Measurements from ENCODE around the gene SGCD.

The SGCD gene

DNA sequence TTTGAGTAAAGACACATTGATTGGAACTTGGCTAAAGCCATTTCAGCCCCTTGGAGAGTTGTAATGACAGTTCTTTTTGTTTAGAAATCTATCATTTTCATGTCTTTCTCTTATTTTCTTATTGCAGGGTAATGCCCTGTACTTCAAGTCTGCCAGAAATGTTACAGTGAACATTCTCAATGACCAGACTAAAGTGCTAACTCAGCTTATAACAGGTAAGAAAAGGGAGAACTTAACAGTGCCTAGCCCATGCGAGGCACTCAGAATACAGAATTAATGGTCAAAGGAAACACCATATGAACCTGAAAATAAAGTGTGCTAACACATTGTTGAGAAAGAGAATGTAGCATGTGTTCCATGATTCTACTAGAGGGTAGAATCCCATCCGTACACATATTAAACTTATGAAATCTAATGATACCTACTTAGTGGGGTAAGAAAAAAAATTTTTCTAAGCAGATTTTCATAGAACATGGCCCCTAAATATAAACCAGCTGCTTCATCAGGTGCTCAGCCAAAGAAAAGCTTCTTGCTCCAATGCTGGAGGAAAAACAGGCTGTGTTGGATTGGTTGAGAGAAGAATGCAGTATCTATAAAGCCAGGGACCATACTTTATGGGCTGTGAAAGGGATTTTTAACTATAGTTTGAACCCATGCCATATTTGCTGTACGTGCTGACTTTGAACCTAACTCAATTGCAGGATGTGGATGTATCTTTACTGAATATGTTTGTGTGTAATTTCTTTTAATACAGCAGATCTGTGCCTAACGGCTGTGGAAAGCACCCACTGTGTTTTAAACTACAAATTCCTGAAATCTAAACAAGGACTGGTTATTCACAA, 262.4 kb downstream of the SGCD start:
- Histone ChIP-seq H3K4me3 (no peak overlapping the region), H3K27ac (no peak overlapping the region)
- TF ChIP-seq, protein P1, sequence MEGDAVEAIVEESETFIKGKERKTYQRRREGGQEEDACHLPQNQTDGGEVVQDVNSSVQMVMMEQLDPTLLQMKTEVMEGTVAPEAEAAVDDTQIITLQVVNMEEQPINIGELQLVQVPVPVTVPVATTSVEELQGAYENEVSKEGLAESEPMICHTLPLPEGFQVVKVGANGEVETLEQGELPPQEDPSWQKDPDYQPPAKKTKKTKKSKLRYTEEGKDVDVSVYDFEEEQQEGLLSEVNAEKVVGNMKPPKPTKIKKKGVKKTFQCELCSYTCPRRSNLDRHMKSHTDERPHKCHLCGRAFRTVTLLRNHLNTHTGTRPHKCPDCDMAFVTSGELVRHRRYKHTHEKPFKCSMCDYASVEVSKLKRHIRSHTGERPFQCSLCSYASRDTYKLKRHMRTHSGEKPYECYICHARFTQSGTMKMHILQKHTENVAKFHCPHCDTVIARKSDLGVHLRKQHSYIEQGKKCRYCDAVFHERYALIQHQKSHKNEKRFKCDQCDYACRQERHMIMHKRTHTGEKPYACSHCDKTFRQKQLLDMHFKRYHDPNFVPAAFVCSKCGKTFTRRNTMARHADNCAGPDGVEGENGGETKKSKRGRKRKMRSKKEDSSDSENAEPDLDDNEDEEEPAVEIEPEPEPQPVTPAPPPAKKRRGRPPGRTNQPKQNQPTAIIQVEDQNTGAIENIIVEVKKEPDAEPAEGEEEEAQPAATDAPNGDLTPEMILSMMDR (IDR thresholded peaks at IDR 0.05) = no peak
- DNase-seq (ENCODE audit: low spot score) = no peak

DNA sequence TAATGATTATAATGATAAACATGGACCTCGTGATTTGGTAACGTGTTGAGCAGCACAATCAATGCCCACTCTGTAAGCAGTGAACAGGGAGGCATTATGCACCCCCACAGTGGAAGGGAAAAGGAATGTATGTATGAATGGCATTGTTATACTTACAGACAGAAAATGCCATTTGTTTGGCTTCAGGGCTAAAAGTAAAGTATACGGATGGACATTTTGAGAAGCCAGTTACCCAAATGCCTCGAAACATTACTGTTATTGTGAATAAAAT, 262.9 kb downstream of the SGCD start:
- Histone ChIP-seq H3K4me3 (no peak overlapping the region), H3K27ac (no peak overlapping the region)
- DNase-seq (ENCODE audit: low spot score) = no peak
- TF ChIP-seq, protein P1 (IDR thresholded peaks at IDR 0.05) = no peak

DNA sequence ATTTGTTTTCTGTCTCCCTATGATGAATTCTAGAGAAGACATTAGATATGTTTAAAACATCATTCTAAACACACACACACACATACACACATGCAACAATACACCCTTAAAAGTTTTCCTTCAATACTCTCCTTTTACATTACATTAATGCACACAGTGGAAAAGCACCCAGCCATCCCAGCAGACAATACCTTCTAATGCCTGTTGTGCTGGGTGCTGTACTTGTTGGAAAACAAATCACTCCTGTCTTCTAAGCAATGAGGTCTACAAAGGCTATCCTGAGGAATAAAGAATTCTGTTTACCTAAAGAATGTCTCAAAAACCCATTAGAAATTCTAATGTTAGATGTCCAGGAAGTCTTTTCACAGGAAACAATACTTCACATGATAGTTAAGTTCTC, 264.0 kb downstream of the SGCD start:
- Histone ChIP-seq H3K27ac (no peak overlapping the region), H3K4me3 (no peak overlapping the region)
- DNase-seq (ENCODE audit: low spot score) = no peak
- TF ChIP-seq, protein P1 (IDR thresholded peaks at IDR 0.05) = no peak

DNA sequence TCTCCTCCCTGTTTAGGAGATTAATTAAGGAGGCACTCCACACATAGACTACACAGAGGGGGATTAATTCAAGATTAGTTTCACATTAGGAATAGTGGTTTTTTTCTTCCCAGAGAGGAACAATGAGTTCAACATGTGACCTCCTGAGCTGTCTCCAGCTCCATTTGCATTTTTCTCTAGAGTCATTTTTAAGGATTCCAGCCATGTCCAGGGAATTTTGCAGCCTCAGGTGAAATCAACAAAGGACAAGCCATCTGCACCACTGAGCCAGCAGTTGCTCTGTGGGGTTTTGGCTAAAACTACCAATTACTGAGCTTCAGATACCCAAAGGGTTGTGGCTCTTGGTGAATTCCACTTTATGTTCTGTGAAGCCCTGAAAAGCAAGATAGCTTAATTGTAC, 264.7 kb downstream of the SGCD start:
- TF ChIP-seq, protein P1 (IDR thresholded peaks at IDR 0.05) = no peak
- Histone ChIP-seq H3K27ac (no peak overlapping the region), H3K4me3 (no peak overlapping the region)
- DNase-seq (ENCODE audit: low spot score) = no peak

DNA sequence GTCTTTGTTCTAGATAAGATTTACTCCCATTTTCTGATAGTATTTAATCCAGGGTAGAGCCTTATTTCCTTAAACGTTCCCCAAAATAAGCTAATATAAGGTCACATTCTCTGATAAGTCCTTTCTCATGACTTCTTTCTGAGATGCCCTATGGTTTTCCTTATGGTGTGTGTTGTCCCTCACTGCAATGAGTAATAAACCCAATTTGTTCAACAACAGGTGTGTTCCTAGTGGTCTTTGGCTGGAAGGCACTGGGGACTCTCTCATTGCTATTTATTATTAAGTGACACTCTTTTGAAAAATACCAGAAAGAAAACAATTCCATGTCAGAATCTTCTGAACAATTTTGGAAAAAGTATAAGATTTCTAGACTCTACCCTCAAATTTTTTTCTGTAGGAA, 266.6 kb downstream of the SGCD start:
- no peak for DNase-seq (ENCODE audit: low spot score)
- TF ChIP-seq, protein P1 (IDR thresholded peaks at IDR 0.05) = no peak
- no peak overlapping the region for H3K27ac ChIP-seq
- no peak overlapping the region for H3K4me3 ChIP-seq

DNA sequence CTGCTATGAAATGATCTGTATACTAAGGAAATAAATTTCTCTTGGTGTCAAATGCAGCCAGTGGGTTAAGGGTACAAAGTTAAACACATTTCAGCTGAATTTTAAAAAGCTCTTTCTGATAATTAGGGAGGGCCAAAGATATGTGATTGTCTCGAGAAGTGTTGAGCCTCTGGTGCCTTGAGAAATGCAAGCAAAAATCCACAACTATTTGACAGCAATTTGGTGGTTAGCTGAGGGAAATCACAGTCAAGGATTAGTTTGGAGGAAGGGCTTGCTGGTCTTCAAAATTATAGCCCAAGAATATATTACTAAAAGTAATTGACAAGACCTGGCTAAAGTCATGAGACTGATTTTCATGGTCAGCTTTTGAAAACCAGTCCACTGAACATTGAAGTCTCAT, 267.4 kb downstream of the SGCD start:
- no peak for DNase-seq (ENCODE audit: low spot score)
- TF ChIP-seq, protein P1 (IDR thresholded peaks at IDR 0.05) = no peak
- H3K27ac ChIP-seq = no peak overlapping the region
- no peak overlapping the region for H3K4me3 ChIP-seq

DNA sequence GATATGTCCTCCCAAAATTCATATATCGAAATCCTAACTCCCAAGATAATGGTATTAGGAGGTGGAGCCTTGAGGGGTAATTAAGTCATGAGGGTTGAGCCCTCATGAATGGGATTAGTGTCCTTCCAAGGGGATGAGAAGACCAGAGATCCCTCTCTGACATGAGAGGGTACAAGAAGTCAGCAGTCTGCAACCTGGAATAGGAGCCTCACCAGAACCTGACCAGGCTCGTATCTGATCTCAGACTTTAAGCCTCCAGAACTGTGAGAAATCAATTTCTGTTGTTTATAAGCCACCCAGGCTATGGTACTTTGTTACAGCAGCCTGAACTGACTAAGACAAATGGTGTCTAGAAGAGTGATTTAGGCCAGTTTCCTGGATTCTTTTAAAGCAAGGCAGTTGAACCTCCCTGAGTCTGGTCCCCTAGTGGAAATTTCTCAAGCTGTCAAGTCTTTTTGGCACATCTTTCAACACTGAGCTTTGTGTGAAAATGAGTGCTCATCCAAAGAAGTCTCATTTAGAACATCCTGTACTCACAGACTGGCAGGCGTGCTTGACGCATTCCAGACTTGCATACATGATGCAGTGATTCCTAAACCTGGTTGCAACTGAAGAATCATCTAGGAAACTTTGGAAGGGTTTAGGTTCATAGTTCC, 268.3 kb downstream of the SGCD start:
- DNase-seq (ENCODE audit: low spot score) = no peak
- Histone ChIP-seq H3K27ac (peak overlapping the region in 1 of 2 donors; percentile 30), H3K4me3 (no peak overlapping the region)
- TF ChIP-seq, protein P1 (IDR thresholded peaks at IDR 0.05) = no peak
